WTC11 (cell line): Measurements from ENCODE around the gene ADAM22.
A peak's percentile ranks its signal among the peaks of the same experiment; 100 is the strongest.

Experiments used
- CTCF ChIP-seq: fragments of 200-600 bp; IDR thresholded peaks from 2 replicates; pipeline ENCODE4 v1.8.0; 2022; ENCODE audit warnings: antibody characterized with exemption
- JUN ChIP-seq: sonication (generic); formaldehyde crosslinking; IDR thresholded peaks from 2 replicates; pipeline ENCODE4 v1.8.0; 2023; ENCODE audit warnings: mild to moderate bottlenecking, missing genetic modification reagents
- MAX ChIP-seq: sonication (generic); formaldehyde crosslinking; IDR thresholded peaks from 2 replicates; pipeline ENCODE4 v1.8.0; 2022; ENCODE audit warnings: mild to moderate bottlenecking, missing genetic modification reagents
- USF2 ChIP-seq: sonication (generic); formaldehyde crosslinking; IDR thresholded peaks from 2 replicates; pipeline ENCODE4 v1.8.1; 2023; ENCODE audit warnings: mild to moderate bottlenecking, missing genetic modification reagents, moderate library complexity

- TF ChIP-seq CTCF (peak; percentile 95), JUN (no peak), MAX (0 out of 2 replicates have a peak, but pooled peaks have one; percentile 38), USF2 (CRISPR knock-in tag) (no peak)
Measured at GRCh38 chr7:88219781-88220747, 286.0 kb downstream of the ADAM22 start, which contains the start of gene SRI.
